HEK293 (cell line): ENCODE results near the gene TECTA.

ENCODE experiments used
- CTCF ChIA-PET: fragments of 350-600 bp; formaldehyde crosslinking; extraction: SDS; loops from one replicate; lab custom pipeline; 2021; ENCODE audit warnings: antibody characterized with exemption; lab: Yijun Ruan, JAX
- POLR2A ChIA-PET: fragments of 300-600 bp; formaldehyde crosslinking; extraction: SDS; loops from one replicate; lab custom pipeline; 2020; ENCODE audit warnings: antibody characterized with exemption, inconsistent platforms; lab: Yijun Ruan, JAX
- H3K27ac ChIP-seq: fragments of 200-500 bp; sonication (Bioruptor generic); 2 replicates; pipeline ENCODE4 v1.5.1; 2014; ENCODE audit warnings: low read depth, low read length, control low read depth, inconsistent platforms; ENCODE audit errors: extremely low read depth
- H3K36me3 ChIP-seq, 2 experiments: fragments of 200-500 bp in 1 of 2; sonication (Bioruptor generic) in 1 of 2; 1 replicate in 1 of 2; 2 replicates in 1 of 2; pipeline ENCODE4 v1.5.1; 2014 to 2017; ENCODE audit warnings: inconsistent platforms in 2 of 2, low read length in 2 of 2; ENCODE audit not compliant: control insufficient read depth in 2 of 2, insufficient read depth in 1 of 2
- H3K4me1 ChIP-seq: fragments of 200-500 bp; sonication (Bioruptor generic); 2 replicates; pipeline ENCODE4 v1.5.1; 2014; ENCODE audit warnings: mild to moderate bottlenecking, low read length, inconsistent platforms; ENCODE audit not compliant: control insufficient read depth, insufficient read depth
- H3K4me3 ChIP-seq: 2 replicates; pipeline ENCODE4 v1.5.1; 2011; ENCODE audit warnings: low read depth, mild to moderate bottlenecking, control low read depth, low read length, moderate library complexity
- H3K9me3 ChIP-seq: fragments of 200-500 bp; sonication (Bioruptor generic); 2 replicates; pipeline ENCODE4 v1.5.1; 2014; ENCODE audit warnings: low read depth, low read length, inconsistent platforms; ENCODE audit not compliant: control insufficient read depth, insufficient read depth
- FEZF1 ChIP-seq: fragments of 450-650 bp; formaldehyde crosslinking; IDR thresholded peaks from 2 replicates; pipeline ENCODE4 v1.5.1; 2016; ENCODE audit warnings: missing biosample characterization, missing genetic modification characterization
- GFI1B ChIP-seq: fragments of 450-650 bp; formaldehyde crosslinking; IDR thresholded peaks from 2 replicates; pipeline ENCODE4 v1.5.1; 2016; ENCODE audit warnings: missing biosample characterization, missing genetic modification characterization
- GLI2 ChIP-seq: fragments of 450-650 bp; formaldehyde crosslinking; IDR thresholded peaks from 2 replicates; pipeline ENCODE4; 2017; ENCODE audit warnings: missing biosample characterization, missing genetic modification characterization, low read depth, borderline replicate concordance
- MEIS1 ChIP-seq: sonication (generic); formaldehyde crosslinking; IDR thresholded peaks from 2 replicates; pipeline ENCODE4 v1.8.1; 2022; ENCODE audit warnings: missing genetic modification reagents, mild to moderate bottlenecking, borderline replicate concordance
- PRDM1 ChIP-seq: fragments of 450-650 bp; formaldehyde crosslinking; IDR thresholded peaks from 2 replicates; pipeline ENCODE4; 2016; ENCODE audit warnings: missing biosample characterization, missing genetic modification characterization
- PRDM10 ChIP-seq: fragments of 450-650 bp; formaldehyde crosslinking; IDR thresholded peaks from 2 replicates; pipeline ENCODE4 v1.5.1; 2016; ENCODE audit warnings: missing biosample characterization, missing genetic modification characterization
- RBAK ChIP-seq: fragments of 450-650 bp; formaldehyde crosslinking; IDR thresholded peaks from 2 replicates; pipeline ENCODE4 v1.5.1; 2016; ENCODE audit warnings: missing biosample characterization, missing genetic modification characterization
- YY1 ChIP-seq: fragments of 450-650 bp; formaldehyde crosslinking; IDR thresholded peaks from 2 replicates; pipeline ENCODE4 v1.5.1; 2018; ENCODE audit warnings: missing biosample characterization, missing genetic modification characterization
- ZBTB10 ChIP-seq: fragments of 450-650 bp; formaldehyde crosslinking; IDR thresholded peaks from 2 replicates; pipeline ENCODE4 v1.5.1; 2016; ENCODE audit warnings: missing biosample characterization, missing genetic modification characterization
- ZBTB6 ChIP-seq: fragments of 450-650 bp; formaldehyde crosslinking; IDR thresholded peaks from 2 replicates; pipeline ENCODE4 v1.5.1; 2017; ENCODE audit warnings: missing biosample characterization, missing genetic modification characterization
- ZBTB7A ChIP-seq: fragments of 450-650 bp; formaldehyde crosslinking; IDR thresholded peaks from 2 replicates; pipeline ENCODE4 v1.5.1; 2016; ENCODE audit warnings: low read depth, missing biosample characterization, missing genetic modification characterization
- ZFP69B ChIP-seq: fragments of 450-650 bp; formaldehyde crosslinking; IDR thresholded peaks from 2 replicates; pipeline ENCODE4 v1.5.1; 2016; ENCODE audit warnings: missing biosample characterization, missing genetic modification characterization
- ZNF112 ChIP-seq: fragments of 450-650 bp; formaldehyde crosslinking; IDR thresholded peaks from 2 replicates; pipeline ENCODE4 v1.5.0; 2017; ENCODE audit warnings: missing biosample characterization, missing genetic modification characterization
- ZNF132 ChIP-seq: fragments of 450-650 bp; formaldehyde crosslinking; IDR thresholded peaks from 2 replicates; pipeline ENCODE4 v1.5.1; 2017; ENCODE audit warnings: missing biosample characterization, missing genetic modification characterization, borderline replicate concordance
- ZNF157 ChIP-seq: fragments of 450-650 bp; formaldehyde crosslinking; IDR thresholded peaks from 2 replicates; pipeline ENCODE4 v1.5.1; 2016; ENCODE audit warnings: missing biosample characterization, missing genetic modification characterization
- ZNF16 ChIP-seq: fragments of 450-650 bp; formaldehyde crosslinking; IDR thresholded peaks from 2 replicates; pipeline ENCODE4 v1.5.1; 2016; ENCODE audit warnings: low read depth, missing biosample characterization, missing genetic modification characterization
- ZNF169 ChIP-seq: fragments of 450-650 bp; formaldehyde crosslinking; IDR thresholded peaks from 2 replicates; pipeline ENCODE4 v1.5.1; 2016; ENCODE audit warnings: missing biosample characterization, missing genetic modification characterization
- ZNF26 ChIP-seq: fragments of 450-650 bp; formaldehyde crosslinking; IDR thresholded peaks from 2 replicates; pipeline ENCODE4 v1.5.1; 2016; ENCODE audit warnings: missing biosample characterization, missing genetic modification characterization
- ZNF311 ChIP-seq: fragments of 450-650 bp; formaldehyde crosslinking; IDR thresholded peaks from 2 replicates; pipeline ENCODE4 v1.5.1; 2017; ENCODE audit warnings: missing biosample characterization, missing genetic modification characterization, borderline replicate concordance
- ZNF404 ChIP-seq: fragments of 450-650 bp; formaldehyde crosslinking; IDR thresholded peaks from 2 replicates; pipeline ENCODE4 v1.5.1; 2017; ENCODE audit warnings: missing biosample characterization, missing genetic modification characterization
- ZNF48 ChIP-seq: fragments of 450-650 bp; formaldehyde crosslinking; IDR thresholded peaks from 2 replicates; pipeline ENCODE4 v1.5.1; 2016; ENCODE audit warnings: missing biosample characterization, missing genetic modification characterization
- ZNF621 ChIP-seq: fragments of 450-650 bp; formaldehyde crosslinking; IDR thresholded peaks from 2 replicates; pipeline ENCODE4 v1.5.1; 2017; ENCODE audit warnings: missing biosample characterization, missing genetic modification characterization
- ZNF624 ChIP-seq: fragments of 450-650 bp; formaldehyde crosslinking; IDR thresholded peaks from 2 replicates; pipeline ENCODE4 v1.5.1; 2017; ENCODE audit warnings: missing biosample characterization, missing genetic modification characterization
- ZNF677 ChIP-seq: fragments of 450-650 bp; IDR thresholded peaks from 2 replicates; pipeline ENCODE4 v1.5.0; 2018; ENCODE audit warnings: missing biosample characterization, mild to moderate bottlenecking, missing genetic modification characterization, moderate library complexity
- ZNF701 ChIP-seq: fragments of 450-650 bp; formaldehyde crosslinking; IDR thresholded peaks from 2 replicates; pipeline ENCODE4 v1.5.1; 2016; ENCODE audit warnings: missing biosample characterization, missing genetic modification characterization
- ZNF76 ChIP-seq: fragments of 450-650 bp; formaldehyde crosslinking; IDR thresholded peaks from 2 replicates; pipeline ENCODE4; 2016; ENCODE audit warnings: low read depth, missing biosample characterization, missing genetic modification characterization, borderline replicate concordance
- ZNF777 ChIP-seq: fragments of 450-650 bp; formaldehyde crosslinking; IDR thresholded peaks from 2 replicates; pipeline ENCODE4 v1.5.1; 2017; ENCODE audit warnings: missing biosample characterization, missing genetic modification characterization, borderline replicate concordance
- ZNF843 ChIP-seq: fragments of 450-650 bp; formaldehyde crosslinking; IDR thresholded peaks from 2 replicates; pipeline ENCODE4 v1.5.1; 2016; ENCODE audit warnings: missing biosample characterization, missing genetic modification characterization
- ZSCAN30 ChIP-seq: fragments of 450-650 bp; IDR thresholded peaks from 2 replicates; pipeline ENCODE4 v1.5.1; 2018; ENCODE audit warnings: missing biosample characterization, mild to moderate bottlenecking, missing genetic modification characterization, moderate library complexity

The TECTA gene

GRCh38 chr11:121058941-121059340 is 42.1 kb upstream of the TECTA start (continued):
- no peak for TF ChIP-seq PRDM10 (tag by site-specific recombination)
- TF ChIP-seq ZNF76 (tag by site-specific recombination), result no peak
- TF ChIP-seq ZNF311, result no peak

GRCh38 chr11:121059605-121060004 is 41.4 kb upstream of the TECTA start:
- POLR2A ChIA-PET, result no interaction called here
- H3K36me3 ChIP-seq, result peaks cover 0 to 72% of the 10 kb centered on the region in 2 experiments

GRCh38 chr11:121063728-121064127 is 37.3 kb upstream of the TECTA start:
- H3K36me3 ChIP-seq, result peaks cover 0 to 42% of the 10 kb centered on the region in 2 experiments
- ChIA-PET CTCF (interaction anchor here (0.6 to 2.0 kb wide), 8 partner anchors 9 to 126 kb away, joined by 3 to 12 read pairs (median 4); no protein-coding TSS in a partner anchor), POLR2A (no interaction called here)
- no peak overlapping the region for H3K27ac ChIP-seq
- no peak overlapping the region for H3K4me3 ChIP-seq
- H3K9me3 ChIP-seq, result no peaks in the 10 kb centered on the region
- H3K4me1 ChIP-seq, result peaks cover 10% of the 10 kb centered on the region; the same call in 1 of the 2 replicates
- TF ChIP-seq ZNF76 (tag by site-specific recombination) (no peak), ZNF26 (tag by site-specific recombination) (no peak), ZBTB7A (no peak), RBAK (no peak), MEIS1 (CRISPR knock-in tag) (no peak), ZNF16 (no peak), ZNF157 (no peak), ZNF169 (tag by site-specific recombination) (no peak), ZFP69B (no peak), ZNF777 (no peak), ZNF404 (tag by site-specific recombination) (no peak)

More at GRCh38 chr11:121059605-121060004, 41.4 kb upstream of the TECTA start:
- Histone ChIP-seq H3K9me3 (no peaks in the 10 kb centered on the region), H3K27ac (no peak overlapping the region), H3K4me3 (no peak overlapping the region), H3K4me1 (no peaks in the 10 kb centered on the region)
- CTCF ChIA-PET, result interaction anchor here (0.6 kb wide), 2 partner anchors 71 to 548 kb away, joined by 3 to 5 read pairs; partner anchors contain the start of gene GRIK4
- no peak for TF ChIP-seq ZSCAN30 (tag by site-specific recombination)
- TF ChIP-seq ZNF621 (tag by site-specific recombination), result no peak
- no peak for TF ChIP-seq ZNF677 (tag by site-specific recombination)
- no peak for TF ChIP-seq YY1
- TF ChIP-seq ZNF76 (tag by site-specific recombination), result no peak
- TF ChIP-seq ZBTB10 (tag by site-specific recombination), result no peak
- TF ChIP-seq ZNF48, result no peak
- no peak for TF ChIP-seq ZNF843 (tag by site-specific recombination)
- no peak for TF ChIP-seq GLI2 (tag by site-specific recombination)
- no peak for TF ChIP-seq ZNF624 (tag by site-specific recombination)
- TF ChIP-seq FEZF1, result no peak
- no peak for TF ChIP-seq GFI1B (tag by site-specific recombination)
- TF ChIP-seq ZNF112 (tag by site-specific recombination), result no peak
- TF ChIP-seq ZBTB6 (tag by site-specific recombination), result no peak
- TF ChIP-seq ZNF404 (tag by site-specific recombination), result no peak
- no peak for TF ChIP-seq ZNF132
- no peak for TF ChIP-seq ZNF701 (tag by site-specific recombination)
- TF ChIP-seq PRDM1 (tag by site-specific recombination), result no peak
